OCI-LY1 (cell line): Measurements from ENCODE around the gene COL19A1.
"Not testable (repeated sequence)": the region's sequence is repeated elsewhere in the genome, so short reads cannot be mapped to it uniquely, and the experiment has no call there.

Experiments used
- CTCF ChIP-seq: fragments of 200-600 bp; sonication (generic), shearing (Covaris generic); IDR thresholded peaks from 2 replicates; pipeline ENCODE4 v1.5.1; 2017; ENCODE audit warnings: mild to moderate bottlenecking, antibody characterized with exemption, low read length, moderate library complexity, mixed read lengths
- EZH2 ChIP-seq: fragments of 200-600 bp; sonication (generic), shearing (Covaris generic); IDR thresholded peaks from 2 replicates; pipeline ENCODE4 v1.8.0; 2017; ENCODE audit warnings: borderline replicate concordance, mixed run types, mild to moderate bottlenecking, antibody characterized with exemption, low read length, moderate library complexity, mixed read lengths

- not testable (repeated sequence) for TF ChIP-seq CTCF, EZH2
Observed at GRCh38 chr6:69921066-69921465, 54.7 kb downstream of the COL19A1 start.
